GM21390 (cell line): ENCODE data around the gene HOXB8.

Source experiments
- ATAC-seq: cut with Tn5 transposase; IDR thresholded peaks from one replicate; pipeline ENCODE4 v1.9.1; 2021; ENCODE audit not compliant: unreplicated experiment

Gene HOXB8

GRCh38 chr17:48615047-48615962, at the start of gene HOXB8:
Gene HOXB8 (minus strand): TSS chr17:48615292. CDS start chr17:48614704, 588 bp downstream.
- no peak for ATAC-seq

GRCh38 chr17:48663134-48663924, 48.2 kb upstream of the HOXB8 start:
- ATAC-seq: no peak

- no peak for ATAC-seq
Measured at GRCh38 chr17:48655913-48656312, 40.8 kb upstream of the HOXB8 start.

GRCh38 chr17:48649741-48650140, 34.6 kb upstream of the HOXB8 start:
- ATAC-seq: no peak

GRCh38 chr17:48647963-48648245, 32.8 kb upstream of the HOXB8 start:
- ATAC-seq: no peak

GRCh38 chr17:48647103-48647962, 32.2 kb upstream of the HOXB8 start:
- ATAC-seq: no peak

GRCh38 chr17:48646183-48647102, 31.4 kb upstream of the HOXB8 start:
- ATAC-seq: no peak

GRCh38 chr17:48645639-48646182, 30.6 kb upstream of the HOXB8 start:
- no peak for ATAC-seq

- no peak for ATAC-seq
Measured at GRCh38 chr17:48644910-48645557, 29.9 kb upstream of the HOXB8 start.

GRCh38 chr17:48644159-48644558, 29.1 kb upstream of the HOXB8 start:
- ATAC-seq: no peak

GRCh38 chr17:48643697-48644012, 28.6 kb upstream of the HOXB8 start:
- ATAC-seq: no peak

- ATAC-seq: no peak
Measured at GRCh38 chr17:48642843-48643696, 28.0 kb upstream of the HOXB8 start.

GRCh38 chr17:48642059-48642842, 27.2 kb upstream of the HOXB8 start:
- ATAC-seq: no peak

GRCh38 chr17:48641541-48642058, 26.5 kb upstream of the HOXB8 start:
- ATAC-seq: no peak

- ATAC-seq: no peak
Measured at GRCh38 chr17:48640858-48641180, 25.7 kb upstream of the HOXB8 start.

GRCh38 chr17:48639982-48640857, 25.1 kb upstream of the HOXB8 start:
- ATAC-seq: no peak

GRCh38 chr17:48639136-48639535, 24.0 kb upstream of the HOXB8 start:
- ATAC-seq: no peak
